HG03442 (cell line): Measurements from ENCODE around the gene P2RY4.
"Not testable (repeated sequence)": the region's sequence is repeated elsewhere in the genome, so short reads cannot be mapped to it uniquely, and the experiment has no call there.

Experiments used
- ATAC-seq: cut with Tn5 transposase; IDR thresholded peaks from one replicate; pipeline ENCODE4 v1.9.1; 2021; ENCODE audit warnings: mild to moderate bottlenecking, moderate library complexity; ENCODE audit not compliant: unreplicated experiment

The P2RY4 gene

GRCh38 chrX:70260104-70260503 lies at the start of gene P2RY4:
P2RY4 (minus strand) TSS chrX:70260204; CDS start chrX:70259624, 580 bp downstream.
- ATAC-seq = no peak

GRCh38 chrX:70301716-70302115 lies 41.7 kb upstream of the P2RY4 start:
- ATAC-seq = no peak

- ATAC-seq = no peak
Observed at GRCh38 chrX:70293621-70294020, 33.6 kb upstream of the P2RY4 start.

- no peak for ATAC-seq
Observed at GRCh38 chrX:70292788-70293187, 32.8 kb upstream of the P2RY4 start.

- peak; percentile 96 for ATAC-seq
Observed at GRCh38 chrX:70289793-70290770, 30.1 kb upstream of the P2RY4 start, which contains the start of the genes KIF4A and PDZD11. KIF4A (plus strand) TSS chrX:70290104; CDS start chrX:70290459, 355 bp downstream. PDZD11 (minus strand) TSS chrX:70289927; CDS start chrX:70289341, 586 bp downstream.

- ATAC-seq = no peak
Observed at GRCh38 chrX:70289168-70289792, 29.3 kb upstream of the P2RY4 start.

GRCh38 chrX:70281951-70282350 lies 21.9 kb upstream of the P2RY4 start, which contains the start of gene RAB41:
RAB41 (plus strand) TSS chrX:70282172; CDS start chrX:70282218, 46 bp downstream.
- no peak for ATAC-seq

- no peak for ATAC-seq
Observed at GRCh38 chrX:70280573-70280972, 20.6 kb upstream of the P2RY4 start.

- no peak for ATAC-seq
Observed at GRCh38 chrX:70279081-70279480, 19.1 kb upstream of the P2RY4 start.

GRCh38 chrX:70274029-70274428 lies 14.0 kb upstream of the P2RY4 start:
- not testable (repeated sequence) for ATAC-seq

- ATAC-seq = no peak
Observed at GRCh38 chrX:70268034-70268433, 8.0 kb upstream of the P2RY4 start, which contains the start of gene ARR3. ARR3 (plus strand) TSS chrX:70268334; CDS start chrX:70269386, 1,052 bp downstream.

- no peak for ATAC-seq
Observed at GRCh38 chrX:70264784-70265183, 4.8 kb upstream of the P2RY4 start.

GRCh38 chrX:70262952-70263567 lies 3.1 kb upstream of the P2RY4 start:
- peak; percentile 70 for ATAC-seq

- ATAC-seq = no peak
Observed at GRCh38 chrX:70257423-70258288, 2.3 kb downstream of the P2RY4 start.

- ATAC-seq = no peak
Observed at GRCh38 chrX:70255452-70255851, 4.6 kb downstream of the P2RY4 start.

GRCh38 chrX:70254909-70255308 lies 5.1 kb downstream of the P2RY4 start:
- no peak for ATAC-seq

- no peak for ATAC-seq
Observed at GRCh38 chrX:70254063-70254400, 6.0 kb downstream of the P2RY4 start.

GRCh38 chrX:70253377-70254062 lies 6.5 kb downstream of the P2RY4 start:
- no peak for ATAC-seq

GRCh38 chrX:70252491-70252890 lies 7.5 kb downstream of the P2RY4 start:
- no peak for ATAC-seq

- ATAC-seq = no peak
Observed at GRCh38 chrX:70247252-70247651, 12.8 kb downstream of the P2RY4 start.
